Caco-2 (cell line): ENCODE measurements around the gene OGFOD1. TPM values are rescaled to one million over a fixed set of nuclear protein-coding genes. Genes with fewer than 3 reads are reported as not detected.
"Not testable (repeated sequence)": the region's sequence is repeated elsewhere in the genome, so short reads cannot be mapped to it uniquely, and the experiment has no call there.

ENCODE experiments used
- BruUV-seq: library from RNA; stranded (reverse); fragments of 400-500 nt; replicated peaks from 2 replicates; lab custom pipeline; 2021; lab: Mats Ljungman, UMichigan
- CTCF ChIA-PET: fragments of 300-600 bp; sonication (Branson Sonifier 250); formaldehyde crosslinking; loops from one replicate; lab custom pipeline; 2022; ENCODE audit warnings: antibody characterized with exemption; lab: Charles Lee
- POLR2A ChIA-PET: fragments of 300-600 bp; sonication (Branson Sonifier 250); formaldehyde crosslinking; loops from one replicate; lab custom pipeline; 2022; ENCODE audit warnings: antibody characterized with exemption; lab: Charles Lee
- DNase-seq, 2 experiments: peaks; one replicate each; pipeline versions ENCODE4 v3.0.0 to v3.0.0-alpha.2; 2020 to 2022
- H3K27me3 ChIP-seq: replicated peaks from 2 replicates; pipeline ENCODE4 v1.6.0; 2011; ENCODE audit warnings: low read length; ENCODE audit not compliant: control insufficient read depth, insufficient read depth
- H3K36me3 ChIP-seq: 2 replicates; pipeline ENCODE4 v1.5.1; 2011; ENCODE audit warnings: low read length; ENCODE audit not compliant: control insufficient read depth, insufficient read depth
- H3K4me1 ChIP-seq: fragments of 250-450 bp; sonication (Bioruptor Pico); 2 replicates; pipeline ENCODE4 v1.5.1; 2020; ENCODE audit warnings: mild to moderate bottlenecking
- H3K4me3 ChIP-seq: 2 replicates; pipeline ENCODE4 v1.5.1; 2011; ENCODE audit warnings: low read depth, mild to moderate bottlenecking, control low read depth, low read length
- H3K9me3 ChIP-seq: fragments of 250-450 bp; sonication (Bioruptor Pico); 2 replicates; pipeline ENCODE4 v1.5.1; 2020; ENCODE audit warnings: mild to moderate bottlenecking, moderate library complexity
- H3K27ac Mint-ChIP-seq: one replicate; pipeline ENCODE4 v1.8.0; 2022; ENCODE audit warnings: mixed read lengths; ENCODE audit not compliant: unreplicated experiment
- H3K27me3 Mint-ChIP-seq: one replicate; pipeline ENCODE4 v1.8.0; 2022; ENCODE audit warnings: mixed read lengths; ENCODE audit not compliant: insufficient read depth, unreplicated experiment
- H3K36me3 Mint-ChIP-seq: one replicate; pipeline ENCODE4 v1.8.0; 2022; ENCODE audit warnings: mild to moderate bottlenecking, mixed read lengths; ENCODE audit not compliant: insufficient read depth, unreplicated experiment
- H3K4me1 Mint-ChIP-seq: one replicate; pipeline ENCODE4 v1.8.0; 2022; ENCODE audit warnings: low read depth, mixed read lengths; ENCODE audit not compliant: unreplicated experiment
- H3K4me3 Mint-ChIP-seq: one replicate; pipeline ENCODE4 v1.8.0; 2022; ENCODE audit warnings: mild to moderate bottlenecking, moderate library complexity, mixed read lengths; ENCODE audit not compliant: unreplicated experiment
- H3K9me3 Mint-ChIP-seq: one replicate; pipeline ENCODE4 v1.8.0; 2022; ENCODE audit warnings: mixed read lengths; ENCODE audit not compliant: unreplicated experiment
- CTCF ChIP-seq, 2 experiments: fragments of 200-600 bp in 1 of 2; IDR thresholded peaks; 1 replicate in 1 of 2; 2 replicates in 1 of 2; pipeline versions ENCODE4 v1.5.1 to v1.8.0; 2011 to 2022; ENCODE audit warnings: antibody characterized with exemption in 1 of 2, control low read depth in 1 of 2, inconsistent platforms in 1 of 2, low read depth in 1 of 2, low read length in 1 of 2, mild to moderate bottlenecking in 1 of 2, moderate library complexity in 1 of 2; ENCODE audit not compliant: insufficient read depth in 1 of 2, severe bottlenecking in 1 of 2, unreplicated experiment in 1 of 2
- intact Hi-C: fragments of 100-400 bp; cut with micrococcal nuclease; formaldehyde crosslinking; loops from one replicate; pipeline ENCODE4 v1.10.0; 2022; ENCODE audit not compliant: unreplicated experiment
- total RNA-seq: library from RNA; stranded (reverse); gene quantifications from 2 replicates; pipeline ENCODE4 v1.2.3, GENCODE V29; 2022

The OGFOD1 gene
- total RNA-seq, 1 experiment from 2014 or later, result 79.0 TPM

GRCh38 chr16:56488035-56488434 lies 36.7 kb downstream of the OGFOD1 start:
- DNase-seq, result no peak
- Histone ChIP-seq H3K4me3 (no peak overlapping the region), H3K36me3 (no peaks in the 10 kb centered on the region; the same call in 1 of the 2 replicates), H3K4me1 (no peaks in the 10 kb centered on the region), H3K9me3 (no peaks in the 10 kb centered on the region; the same call in 1 of the 2 replicates), H3K27me3 (no peaks in the 10 kb centered on the region)
- Mint-ChIP-seq H3K4me3 (no peak overlapping the region), H3K27ac (no peak overlapping the region), H3K9me3 (no peaks in the 10 kb centered on the region), H3K27me3 (no peaks in the 10 kb centered on the region), H3K4me1 (no peaks in the 10 kb centered on the region), H3K36me3 (no peaks in the 10 kb centered on the region)
- intact Hi-C loops, result no loop called here
- ChIA-PET CTCF (no interaction called here), POLR2A (no interaction called here)
- no peak for TF ChIP-seq CTCF (IDR thresholded peaks at IDR 0.05; ENCODE audit: insufficient read depth in 1 of 2, low read depth in 1 of 2, low read length in 1 of 2, severe bottlenecking in 1 of 2, unreplicated experiment in 1 of 2)
- no TSS peak for BruUV-seq

- POLR2A ChIA-PET, DNase-seq, H3K9me3 ChIP-seq, CTCF ChIA-PET, intact Hi-C loops, H3K27me3 ChIP-seq, H3K36me3 ChIP-seq, BruUV-seq, H3K9me3 Mint-ChIP-seq, H3K4me1 Mint-ChIP-seq, H3K27ac Mint-ChIP-seq, H3K4me3 Mint-ChIP-seq, H3K4me1 ChIP-seq, H3K4me3 ChIP-seq, H3K36me3 Mint-ChIP-seq, H3K27me3 Mint-ChIP-seq: not testable (repeated sequence)
These were observed 37.5 kb downstream of the OGFOD1 start for GRCh38 chr16:56488868-56489267.

GRCh38 chr16:56491657-56492261 lies 40.4 kb downstream of the OGFOD1 start:
- Mint-ChIP-seq H3K27me3 (no peaks in the 10 kb centered on the region), H3K4me3 (no peak overlapping the region), H3K27ac (no peak overlapping the region), H3K4me1 (no peaks in the 10 kb centered on the region), H3K36me3 (no peaks in the 10 kb centered on the region), H3K9me3 (no peaks in the 10 kb centered on the region)
- H3K4me1 ChIP-seq, result no peaks in the 10 kb centered on the region
- no peaks in the 10 kb centered on the region for H3K27me3 ChIP-seq
- H3K4me3 ChIP-seq, result no peak overlapping the region
- no peak for TF ChIP-seq CTCF (IDR thresholded peaks at IDR 0.05; ENCODE audit: insufficient read depth in 1 of 2, low read depth in 1 of 2, low read length in 1 of 2, severe bottlenecking in 1 of 2, unreplicated experiment in 1 of 2)
- H3K9me3 ChIP-seq, result no peaks in the 10 kb centered on the region
- intact Hi-C loops, result no loop called here
- POLR2A ChIA-PET, result interaction anchor here (0.6 kb wide), 1 partner anchor 10 kb away, joined by 6 read pairs; no protein-coding TSS in a partner anchor
- CTCF ChIA-PET, result interaction anchor here (0.6 kb wide), 1 partner anchor 222 kb away, joined by 3 read pairs; no protein-coding TSS in a partner anchor
- DNase-seq, result no peak
- no peaks in the 10 kb centered on the region for H3K36me3 ChIP-seq
- BruUV-seq, result no TSS peak
